Measurements from ENCODE around the gene IKBIP. TPM values are rescaled to one million over a fixed set of nuclear protein-coding genes. Genes with fewer than 3 reads are reported as not detected.
"Not testable (repeated sequence)": the region's sequence is repeated elsewhere in the genome, so short reads cannot be mapped to it uniquely, and the experiment has no call there.

IKBIP gene
- total RNA-seq, 1 experiment from 2014 or later, result 86.0 TPM

GRCh38 chr12:98653866-98654493 lies 9.4 kb upstream of the IKBIP start:
- no peak overlapping the region for H3K27ac ChIP-seq
- no peaks in the 10 kb centered on the region for H3K4me1 ChIP-seq (replicated peaks)
- peaks cover 51% of the 10 kb centered on the region for H3K36me3 ChIP-seq
- H3K27me3 ChIP-seq (replicated peaks), result no peaks in the 10 kb centered on the region
- no peaks in the 10 kb centered on the region for H3K9me3 ChIP-seq (replicated peaks)
- H3K4me3 ChIP-seq, result no peak overlapping the region
- peak in 1 of 2 experiments; percentile 34 for DNase-seq (ENCODE audit: low read depth in 1 of 2, low spot score in 2 of 2)

GRCh38 chr12:98651328-98651727 lies 6.7 kb upstream of the IKBIP start:
- no peaks in the 10 kb centered on the region for H3K27me3 ChIP-seq (replicated peaks)
- DNase-seq (ENCODE audit: low read depth in 1 of 2, low spot score in 2 of 2), result no peak
- no peak overlapping the region for H3K4me3 ChIP-seq
- H3K27ac ChIP-seq, result no peak overlapping the region
- H3K36me3 ChIP-seq, result peaks cover 44% of the 10 kb centered on the region
- no peaks in the 10 kb centered on the region for H3K9me3 ChIP-seq (replicated peaks)
- H3K4me1 ChIP-seq (replicated peaks), result no peaks in the 10 kb centered on the region

DNA sequence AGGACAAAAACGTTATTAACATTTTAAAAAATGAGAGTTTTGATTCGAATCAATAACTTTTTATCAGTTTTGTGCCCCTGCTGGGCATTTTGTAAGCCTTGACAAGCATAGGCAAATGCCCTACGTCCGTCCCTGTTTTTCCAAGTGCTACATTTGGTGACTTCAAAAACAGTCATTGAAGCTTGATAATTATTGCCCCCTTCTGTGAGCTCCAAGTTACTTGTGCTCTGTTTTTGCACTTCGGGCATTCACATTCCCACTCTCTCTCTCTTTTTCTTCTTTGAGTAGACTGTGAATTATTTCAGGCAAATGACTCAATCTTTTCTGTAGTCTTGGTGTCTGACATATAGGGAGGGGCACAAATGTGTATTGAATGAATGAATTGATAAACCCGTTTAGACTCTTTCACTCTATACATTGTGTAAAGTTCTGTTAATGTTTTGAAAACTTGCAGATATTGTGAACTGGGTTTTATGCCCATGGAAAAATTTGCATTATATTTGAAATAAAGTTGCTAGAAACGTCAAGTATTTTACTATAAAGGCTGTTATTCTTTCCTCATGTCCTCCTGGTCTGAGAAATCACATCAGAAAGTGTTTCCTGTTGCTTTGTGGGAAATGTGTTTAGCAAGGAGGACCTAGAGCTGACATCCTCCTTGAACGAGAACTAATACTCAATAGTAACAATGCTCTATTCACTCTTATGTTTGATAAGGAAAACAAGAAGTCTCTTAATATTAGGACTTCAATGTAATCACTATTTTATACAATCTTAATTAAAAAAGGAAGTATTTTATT lies 1.9 kb upstream of the IKBIP start:
- DNase-seq (ENCODE audit: low read depth in 1 of 2, low spot score in 2 of 2), result peak in 1 of 2 experiments; percentile 38
- Histone ChIP-seq H3K27ac (0 out of 2 replicates have a peak overlapping the region, but pooled peaks have one; percentile 3), H3K4me1 (replicated peaks) (peaks cover 6% of the 10 kb centered on the region), H3K27me3 (replicated peaks) (no peaks in the 10 kb centered on the region), H3K9me3 (replicated peaks) (no peaks in the 10 kb centered on the region), H3K4me3 (peak overlapping the region; percentile 79), H3K36me3 (peaks cover 52% of the 10 kb centered on the region)

GRCh38 chr12:98645572-98646067 lies 1.0 kb upstream of the IKBIP start:
- Histone ChIP-seq H3K4me3 (peak overlapping the region; percentile 79), H3K9me3 (replicated peaks) (no peaks in the 10 kb centered on the region), H3K4me1 (replicated peaks) (peaks cover 6% of the 10 kb centered on the region), H3K27me3 (replicated peaks) (no peaks in the 10 kb centered on the region), H3K36me3 (peaks cover 48% of the 10 kb centered on the region), H3K27ac (peak overlapping the region; percentile 30)
- DNase-seq (ENCODE audit: low read depth in 1 of 2, low spot score in 2 of 2), result peak in 1 of 2 experiments; percentile 45

DNA sequence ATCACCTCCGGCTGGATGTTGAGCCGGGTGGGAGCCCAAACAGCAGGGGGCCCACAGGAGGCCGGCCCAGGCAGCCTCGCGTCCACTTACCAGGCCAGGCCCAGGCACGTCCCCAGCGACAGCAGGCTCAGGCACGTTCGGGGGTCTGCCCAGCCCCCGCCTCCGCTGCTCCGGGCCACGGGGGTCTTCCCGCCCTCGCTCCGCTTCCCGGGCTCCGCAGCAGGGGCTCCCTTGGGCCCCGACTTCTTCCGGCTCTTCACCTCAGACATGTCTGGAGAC lies 216 bp downstream of the IKBIP start:
- DNase-seq (ENCODE audit: low read depth in 1 of 2, low spot score in 2 of 2), result peak; percentile 64 to 88
- peak overlapping the region; percentile 89 for H3K27ac ChIP-seq
- H3K9me3 ChIP-seq (replicated peaks), result no peaks in the 10 kb centered on the region

DNA sequence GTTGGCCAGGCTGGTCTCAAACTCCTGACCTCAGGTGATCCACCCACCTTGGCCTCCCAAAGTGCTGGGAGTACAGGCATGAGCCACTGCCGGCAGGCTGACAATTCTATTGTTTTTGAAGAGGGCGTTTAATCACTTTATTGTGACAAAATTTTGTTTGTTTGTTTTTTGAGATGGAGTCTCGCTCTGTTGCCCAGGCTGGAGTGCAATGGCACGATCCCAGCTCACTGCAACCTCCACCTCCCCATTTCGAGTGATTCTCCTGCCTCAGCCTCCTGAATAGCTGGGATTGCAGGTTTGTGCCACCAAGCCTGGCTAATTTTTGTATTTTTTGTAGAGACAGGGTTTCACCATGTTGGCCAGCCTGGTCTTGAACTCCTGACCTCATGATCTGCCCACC lies 1.8 kb downstream of the IKBIP start:
- H3K36me3 ChIP-seq, result peaks cover 25% of the 10 kb centered on the region
- not testable (repeated sequence) for DNase-seq (ENCODE audit: low read depth in 1 of 2, low spot score in 2 of 2); H3K9me3 ChIP-seq (replicated peaks); H3K27ac ChIP-seq; H3K27me3 ChIP-seq (replicated peaks); H3K4me1 ChIP-seq (replicated peaks)
- H3K4me3 ChIP-seq, result peak overlapping the region; percentile 79

More for the DNA sequence above, 216 bp downstream of the IKBIP start:
- peak overlapping the region; percentile 79 for H3K4me3 ChIP-seq
- H3K36me3 ChIP-seq, result peaks cover 41% of the 10 kb centered on the region
- H3K27me3 ChIP-seq (replicated peaks), result no peaks in the 10 kb centered on the region
- H3K4me1 ChIP-seq (replicated peaks), result peaks cover 6% of the 10 kb centered on the region

- H3K27ac ChIP-seq, result no peak overlapping the region
- H3K4me3 ChIP-seq, result no peak overlapping the region
- H3K27me3 ChIP-seq (replicated peaks), result no peaks in the 10 kb centered on the region
- no peaks in the 10 kb centered on the region for H3K9me3 ChIP-seq (replicated peaks)
- no peak for DNase-seq (ENCODE audit: low read depth in 1 of 2, low spot score in 2 of 2)
- peaks cover 21% of the 10 kb centered on the region for H3K4me1 ChIP-seq (replicated peaks)
- peaks cover 16% of the 10 kb centered on the region; the same call in 1 of the 2 replicates for H3K36me3 ChIP-seq
These were observed 5.1 kb downstream of the IKBIP start for GRCh38 chr12:98639491-98639890.

DNA sequence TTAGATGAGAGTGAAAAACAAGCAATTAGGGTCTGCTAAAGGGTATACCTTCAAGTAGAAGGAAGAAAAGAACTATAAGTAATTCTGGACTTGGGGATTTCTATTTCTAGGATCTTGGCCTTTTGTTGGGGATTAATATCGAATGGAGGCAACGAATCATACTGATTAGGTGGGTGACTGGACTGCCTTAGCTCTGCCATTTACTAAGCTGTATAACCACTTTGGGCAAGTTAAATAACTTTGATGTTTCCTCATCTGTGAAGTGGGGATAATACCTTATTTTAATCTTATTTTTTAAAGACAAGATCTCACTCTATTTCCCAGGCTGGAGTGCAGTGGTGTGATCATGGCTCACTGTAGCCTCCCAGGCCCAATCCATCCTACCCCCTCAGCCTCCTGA lies 6.6 kb downstream of the IKBIP start:
- Histone ChIP-seq H3K27ac (no peak overlapping the region), H3K27me3 (replicated peaks) (no peaks in the 10 kb centered on the region), H3K4me3 (no peak overlapping the region), H3K4me1 (replicated peaks) (peaks cover 20% of the 10 kb centered on the region), H3K36me3 (peaks cover 17% of the 10 kb centered on the region), H3K9me3 (replicated peaks) (no peaks in the 10 kb centered on the region)
- no peak for DNase-seq (ENCODE audit: low read depth in 1 of 2, low spot score in 2 of 2)

GRCh38 chr12:98637068-98637467 lies 7.5 kb downstream of the IKBIP start:
- no peak for DNase-seq (ENCODE audit: low read depth in 1 of 2, low spot score in 2 of 2)
- Histone ChIP-seq H3K4me3 (no peak overlapping the region), H3K36me3 (peaks cover 23% of the 10 kb centered on the region), H3K9me3 (replicated peaks) (no peaks in the 10 kb centered on the region), H3K27ac (no peak overlapping the region), H3K4me1 (replicated peaks) (peaks cover 15% of the 10 kb centered on the region), H3K27me3 (replicated peaks) (no peaks in the 10 kb centered on the region)

- Histone ChIP-seq H3K9me3 (replicated peaks) (no peaks in the 10 kb centered on the region), H3K27me3 (replicated peaks) (no peaks in the 10 kb centered on the region), H3K4me3 (no peak overlapping the region), H3K27ac (peak overlapping the region; percentile 11; the same call in 1 of the 2 replicates), H3K36me3 (peaks cover 25% of the 10 kb centered on the region), H3K4me1 (replicated peaks) (peaks cover 15% of the 10 kb centered on the region)
- peak in 1 of 2 experiments; percentile 60 for DNase-seq (ENCODE audit: low read depth in 1 of 2, low spot score in 2 of 2)
These were observed 8.8 kb downstream of the IKBIP start for GRCh38 chr12:98635657-98636323.

- DNase-seq (ENCODE audit: low read depth in 1 of 2, low spot score in 2 of 2), result no peak
- H3K4me1 ChIP-seq (replicated peaks), result no peaks in the 10 kb centered on the region
- no peak overlapping the region for H3K4me3 ChIP-seq
- H3K27me3 ChIP-seq (replicated peaks), result no peaks in the 10 kb centered on the region
- no peak overlapping the region for H3K27ac ChIP-seq
- peaks cover 1% of the 10 kb centered on the region; the same call in 1 of the 2 replicates for H3K36me3 ChIP-seq
- no peaks in the 10 kb centered on the region for H3K9me3 ChIP-seq (replicated peaks)
These were observed 25.6 kb downstream of the IKBIP start for GRCh38 chr12:98618952-98619351.

DNA sequence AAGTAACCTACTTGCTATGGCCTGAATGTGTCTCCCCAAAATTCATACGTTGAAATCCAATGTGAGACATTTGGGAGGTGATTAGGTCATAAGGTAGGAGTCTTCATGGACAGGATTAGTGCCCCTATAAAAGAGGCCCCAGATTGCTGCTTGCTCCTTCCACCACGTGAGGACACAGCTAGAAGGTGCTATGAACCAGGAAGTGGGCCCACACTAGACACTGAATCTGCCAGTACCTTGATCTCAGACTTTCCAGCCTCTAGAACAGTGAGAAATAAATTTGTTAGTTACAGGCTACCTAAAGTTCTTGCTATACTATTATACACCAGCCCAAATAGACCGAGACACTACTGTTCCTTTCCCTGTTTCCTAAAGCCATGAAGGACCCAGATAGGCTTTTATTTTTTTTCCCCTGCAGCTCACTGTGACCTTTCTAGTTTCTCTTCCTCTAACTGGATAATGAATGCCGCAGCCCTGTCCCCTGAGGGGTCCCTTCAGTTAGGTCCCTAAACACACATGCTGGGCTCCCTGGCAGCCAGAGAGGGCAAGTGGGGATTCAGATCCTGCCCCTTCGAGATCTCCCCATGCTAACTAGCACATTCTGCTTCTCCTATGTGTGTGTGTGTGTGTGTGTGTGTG lies 31.8 kb downstream of the IKBIP start:
- DNase-seq (ENCODE audit: low read depth in 1 of 2, low spot score in 2 of 2), result no peak
- Histone ChIP-seq H3K27me3 (replicated peaks) (no peaks in the 10 kb centered on the region), H3K9me3 (replicated peaks) (no peaks in the 10 kb centered on the region), H3K27ac (no peak overlapping the region), H3K4me1 (replicated peaks) (no peaks in the 10 kb centered on the region), H3K4me3 (no peak overlapping the region), H3K36me3 (peaks cover 6% of the 10 kb centered on the region)

DNA sequence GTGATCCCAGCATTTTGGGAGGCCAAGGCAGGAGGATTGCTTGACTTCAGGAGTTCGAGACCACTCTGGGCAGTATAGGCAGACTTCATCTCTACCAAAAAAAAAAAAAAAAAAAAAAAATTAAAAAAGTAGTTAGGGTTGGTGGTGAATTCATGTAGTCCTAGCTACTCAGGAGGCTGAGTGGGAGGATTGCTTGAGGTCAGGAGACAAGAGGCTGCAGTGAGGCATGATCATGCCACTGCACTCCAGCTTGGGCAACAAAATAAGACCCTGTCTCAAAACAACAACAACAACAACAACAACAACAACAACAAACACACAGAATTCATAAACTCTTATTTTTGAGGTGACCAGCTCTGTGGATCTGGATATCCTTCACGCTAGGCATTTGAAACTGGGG lies 34.0 kb downstream of the IKBIP start:
- no peak overlapping the region for H3K27ac ChIP-seq
- H3K9me3 ChIP-seq (replicated peaks), result no peaks in the 10 kb centered on the region
- DNase-seq (ENCODE audit: low read depth in 1 of 2, low spot score in 2 of 2), result no peak
- H3K4me3 ChIP-seq, result no peak overlapping the region
- H3K27me3 ChIP-seq (replicated peaks), result no peaks in the 10 kb centered on the region
- no peaks in the 10 kb centered on the region for H3K4me1 ChIP-seq (replicated peaks)
- peaks cover 6% of the 10 kb centered on the region for H3K36me3 ChIP-seq
